SH-SY5Y (cell line): ENCODE measurements around the gene DRC3.

ENCODE experiments used
- GATA2 ChIP-seq: IDR thresholded peaks from 2 replicates; pipeline ENCODE4 v1.6.1; 2011; ENCODE audit warnings: mild to moderate bottlenecking, low read depth, low read length
- GATA3 ChIP-seq: IDR thresholded peaks from 2 replicates; pipeline ENCODE4 v1.6.1; 2011; ENCODE audit warnings: low read depth, mild to moderate bottlenecking, low read length, moderate library complexity

GRCh38 chr17:18006495-18007239 lies 34.0 kb downstream of the DRC3 start:
- no peak for TF ChIP-seq GATA2
- no peak for TF ChIP-seq GATA3
